Measurements from ENCODE around the gene SPEF1.

Gene SPEF1

GRCh38 chr20:3775457-3776108 is 5.7 kb downstream of the SPEF1 start:
- no peak for DNase-seq
- peaks cover 10% of the 10 kb centered on the region for H3K4me1 Mint-ChIP-seq
- H3K36me3 Mint-ChIP-seq (ENCODE audit: low read depth), result no peaks in the 10 kb centered on the region
- no peak overlapping the region for H3K27ac Mint-ChIP-seq
- H3K9me3 Mint-ChIP-seq, result no peaks in the 10 kb centered on the region
- no peak for TF ChIP-seq CTCF (IDR thresholded peaks at IDR 0.05)
- no peak overlapping the region for H3K4me3 Mint-ChIP-seq
- H3K27me3 Mint-ChIP-seq (ENCODE audit: low read depth, poor library complexity), result peaks cover 76% of the 10 kb centered on the region

- no peaks in the 10 kb centered on the region for H3K9me3 Mint-ChIP-seq
- H3K36me3 Mint-ChIP-seq (ENCODE audit: low read depth), result no peaks in the 10 kb centered on the region
- DNase-seq, result no peak
- H3K27ac Mint-ChIP-seq, result no peak overlapping the region
- peaks cover 36% of the 10 kb centered on the region for H3K27me3 Mint-ChIP-seq (ENCODE audit: low read depth, poor library complexity)
- no peak overlapping the region for H3K4me3 Mint-ChIP-seq
- peaks cover 17% of the 10 kb centered on the region for H3K4me1 Mint-ChIP-seq
- no peak for TF ChIP-seq CTCF (IDR thresholded peaks at IDR 0.05)
Measured at GRCh38 chr20:3771552-3772058, 9.6 kb downstream of the SPEF1 start.

DNA sequence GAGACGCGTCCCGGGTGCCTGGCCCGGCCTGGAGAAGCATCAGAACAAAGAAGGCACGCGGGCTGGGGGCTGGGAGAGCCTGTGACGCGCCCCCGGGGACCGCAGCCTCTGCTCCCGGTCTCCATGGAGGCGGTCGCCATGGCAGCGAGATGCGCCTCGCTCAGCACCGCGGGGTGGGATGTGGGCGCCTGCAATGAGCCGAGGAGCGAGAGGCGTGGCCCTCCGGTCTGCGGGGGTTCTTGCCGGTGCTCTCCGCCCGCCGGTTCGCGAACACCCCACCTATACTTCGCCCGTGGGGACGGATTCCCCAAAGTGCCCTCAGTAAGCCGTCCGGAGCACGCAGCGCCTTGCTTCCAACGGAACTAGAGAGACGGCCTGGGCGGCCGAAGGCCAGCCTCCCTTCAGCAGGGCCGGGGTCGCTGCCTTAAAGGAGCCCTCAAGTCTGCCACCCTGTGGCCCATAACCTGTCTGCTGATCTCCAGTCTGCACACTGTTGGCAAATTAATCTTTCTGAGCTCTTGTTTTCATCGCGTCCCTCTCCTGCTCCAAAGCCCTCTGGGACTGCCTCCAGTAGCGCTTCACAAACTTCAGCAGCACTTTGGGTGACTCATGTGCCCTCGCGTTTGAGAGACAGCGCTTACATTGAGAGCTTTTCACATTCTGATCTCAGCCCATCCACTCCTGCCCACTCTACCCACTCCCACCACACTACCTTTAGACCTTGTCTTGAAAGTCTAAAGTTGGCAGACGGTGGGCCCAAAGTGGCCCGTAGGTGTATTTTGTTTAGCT is 12.7 kb downstream of the SPEF1 start:
- Mint-ChIP-seq H3K27ac (peak overlapping the region; percentile 97), H3K9me3 (no peaks in the 10 kb centered on the region), H3K27me3 (ENCODE audit: low read depth, poor library complexity) (peaks cover 11% of the 10 kb centered on the region), H3K4me1 (peaks cover 44% of the 10 kb centered on the region), H3K4me3 (peak overlapping the region; percentile 83), H3K36me3 (ENCODE audit: low read depth) (no peaks in the 10 kb centered on the region)
- DNase-seq, result peak; percentile 91
- peak; percentile 55 for TF ChIP-seq CTCF (IDR thresholded peaks at IDR 0.05)

DNA sequence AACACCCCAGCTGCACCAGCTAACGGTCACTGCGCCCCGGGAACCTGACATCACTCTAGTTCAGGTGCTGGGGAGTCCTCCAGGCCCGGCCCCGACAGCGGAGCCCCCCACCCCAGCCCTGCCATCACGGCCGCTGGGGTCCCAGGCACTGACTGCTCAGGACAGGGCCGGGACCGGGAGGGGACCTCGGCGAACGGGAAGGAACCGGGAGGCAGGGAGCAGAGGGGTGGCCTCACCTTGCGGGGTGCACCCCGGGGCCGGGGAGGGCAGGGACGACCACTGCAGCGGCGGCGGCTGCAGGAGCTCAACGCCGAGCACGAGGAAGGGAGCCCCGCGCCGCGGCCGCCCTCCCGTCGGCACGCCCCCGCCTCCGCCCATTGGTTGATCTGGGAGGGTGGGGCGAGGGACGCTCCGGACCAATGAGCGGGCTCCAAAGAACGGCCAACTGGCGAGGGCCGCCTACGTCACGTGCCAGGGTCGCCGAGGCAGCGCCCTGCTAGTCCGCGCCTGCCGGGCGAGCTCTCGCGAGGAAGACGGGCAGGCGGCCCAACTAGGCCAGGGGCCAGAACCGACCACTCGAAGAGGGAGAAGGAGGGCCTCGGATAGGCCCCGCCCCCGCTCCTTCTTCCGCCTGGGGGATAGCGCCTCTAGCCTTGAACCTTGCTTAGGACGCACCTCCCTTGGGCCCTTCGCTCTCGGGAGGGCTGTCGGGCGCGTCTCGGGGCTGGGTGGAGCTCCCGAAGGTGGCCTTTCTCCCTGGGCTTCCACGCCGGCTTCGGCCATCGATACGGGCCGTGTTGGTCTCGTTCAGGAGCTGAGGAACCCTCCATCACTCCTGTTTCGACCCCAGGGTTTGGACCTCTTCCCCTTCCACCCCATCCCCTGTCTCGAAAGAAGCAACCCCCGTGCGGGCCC is 13.6 kb downstream of the SPEF1 start, which contains the start of gene ADISSP:
TSS of gene ADISSP (minus strand) at position 327 of the 915 bp plus-strand sequence. CDS start 7,653 bp downstream, outside the sequence.
- Mint-ChIP-seq H3K27me3 (ENCODE audit: low read depth, poor library complexity) (peaks cover 7% of the 10 kb centered on the region), H3K9me3 (no peaks in the 10 kb centered on the region), H3K36me3 (ENCODE audit: low read depth) (no peaks in the 10 kb centered on the region), H3K4me1 (peaks cover 46% of the 10 kb centered on the region), H3K4me3 (peak within 1 kb of the TSS; percentile 85), H3K27ac (peak within 1 kb of the TSS; percentile 97)
- no peak for TF ChIP-seq CTCF (IDR thresholded peaks at IDR 0.05)
- peak; percentile 96 for DNase-seq

GRCh38 chr20:3767110-3767426 is 14.2 kb downstream of the SPEF1 start:
- no peak for TF ChIP-seq CTCF (IDR thresholded peaks at IDR 0.05)
- DNase-seq, result peak; percentile 37
- H3K27me3 Mint-ChIP-seq (ENCODE audit: low read depth, poor library complexity), result peaks cover 3% of the 10 kb centered on the region
- no peaks in the 10 kb centered on the region for H3K9me3 Mint-ChIP-seq
- no peaks in the 10 kb centered on the region for H3K36me3 Mint-ChIP-seq (ENCODE audit: low read depth)
- H3K4me3 Mint-ChIP-seq, result peak overlapping the region; percentile 85
- peaks cover 49% of the 10 kb centered on the region for H3K4me1 Mint-ChIP-seq
- no peak overlapping the region for H3K27ac Mint-ChIP-seq
